Measurements from ENCODE around the gene MMP17. TPM values are rescaled to one million over a fixed set of nuclear protein-coding genes. Genes with fewer than 3 reads are reported as not detected.

Gene MMP17
- total and polyA plus RNA-seq, 2 of the 4 experiments (the other 2 are of a cell fraction), result 1.4 to 11.8 TPM

DNA sequence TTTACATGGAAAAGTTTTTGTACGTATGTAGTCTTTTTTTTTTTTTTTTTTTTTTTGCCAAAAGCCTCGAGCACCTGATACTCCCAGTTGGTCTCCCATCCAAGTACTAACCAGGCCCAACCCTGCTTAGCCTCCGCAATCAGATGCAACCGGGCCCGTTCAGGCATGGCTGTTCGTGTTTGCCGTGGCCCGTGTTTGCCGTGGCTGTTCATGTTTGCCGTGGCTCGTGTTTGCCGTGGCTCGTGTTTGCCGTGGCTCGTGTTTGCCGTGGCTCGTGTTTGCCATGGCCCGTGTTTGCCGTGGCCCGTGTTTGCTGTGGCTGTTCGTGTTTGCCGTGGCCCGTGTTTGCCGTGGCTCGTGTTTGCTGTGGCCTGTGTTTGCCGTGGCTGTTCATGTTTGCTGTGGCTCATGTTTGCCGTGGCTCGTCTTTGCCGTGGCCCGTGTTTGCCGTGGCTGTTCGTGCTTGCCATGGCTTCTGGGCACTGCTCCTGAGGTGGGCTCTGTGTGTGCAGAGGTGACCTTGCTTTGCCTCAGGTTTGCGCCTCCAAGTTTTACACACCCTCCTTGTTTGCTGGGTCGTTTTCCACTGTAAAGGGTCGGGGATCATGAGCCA lies 26.8 kb upstream of the MMP17 start:
- Histone ChIP-seq H3K18ac (ENCODE audit: low read depth, low read length) (no peak overlapping the region), H4K20me1 (ENCODE audit: insufficient read depth, low read length) (no peaks in the 10 kb centered on the region), H3K4me2 (ENCODE audit: low read depth, low read length) (no peak overlapping the region), H3K79me1 (ENCODE audit: low read depth in 1 of 2, low read length in 2 of 2) (peaks cover 0 to 2% of the 10 kb centered on the region in 2 experiments; a peak in 1 of 4 replicates), H3K56ac (ENCODE audit: extremely low read depth, insufficient read depth, low read length) (no peak overlapping the region), H3K4ac (ENCODE audit: low read depth, low read length) (no peak overlapping the region), H3K23ac (ENCODE audit: low read depth, low read length) (no peak overlapping the region), H2BK5ac (ENCODE audit: low read depth, low read length, poor library complexity, severe bottlenecking) (no peak overlapping the region), H3K27me3 (ENCODE audit: control insufficient read depth, insufficient read depth, low read length) (no peaks in the 10 kb centered on the region), H4K5ac (ENCODE audit: low read depth, low read length) (no peak overlapping the region), H4K8ac (ENCODE audit: low read depth in 2 of 2, low read length in 2 of 2) (no peak overlapping the region), H3K36me3 (ENCODE audit: control insufficient read depth, insufficient read depth, low read length) (peaks cover 31% of the 10 kb centered on the region), H3K9ac (ENCODE audit: low read depth, low read length) (no peak overlapping the region), H2BK15ac (ENCODE audit: low read depth, low read length) (no peak overlapping the region), H2AK9ac (replicated peaks; ENCODE audit: low read depth, low read length, poor library complexity) (no peak overlapping the region), H3K9me1 (ENCODE audit: insufficient read depth, low read length) (peaks cover 3% of the 10 kb centered on the region; the same call in 1 of the 2 replicates), H3K14ac (replicated peaks; ENCODE audit: low read depth, low read length) (no peak overlapping the region), H3K4me1 (ENCODE audit: control insufficient read depth, insufficient read depth, low read length) (peaks cover 4% of the 10 kb centered on the region; the same call in 1 of the 2 replicates), H3K27ac (ENCODE audit: insufficient read depth, low read length) (no peak overlapping the region), H4K91ac (ENCODE audit: insufficient read depth, low read depth, low read length) (no peak overlapping the region), H2BK20ac (ENCODE audit: low read depth, low read length) (no peak overlapping the region), H2AK5ac (ENCODE audit: low read depth, low read length) (no peak overlapping the region), H3K4me3 (ENCODE audit: insufficient read depth, low read depth, low read length) (no peak overlapping the region), H3K9me3 (ENCODE audit: control insufficient read depth, insufficient read depth, low read length) (no peaks in the 10 kb centered on the region), H2AFZ (replicated peaks; ENCODE audit: low read length, poor library complexity) (peak overlapping the region; percentile 32), H2BK120ac (ENCODE audit: low read depth, low read length) (no peak overlapping the region)
- ChIA-PET POLR2A (ENCODE audit: unreplicated experiment) (no interaction called here), CTCF (no interaction called here)
- in situ Hi-C loops (cut with MboI; ENCODE audit: low sequenced_read_pairs) (no loop called here), intact Hi-C loops (cut with micrococcal nuclease) (no loop called here), dilution Hi-C loops (cut with HindIII; ENCODE audit: low sequenced_read_pairs, unreplicated experiment) (no loop called here)
- 79% methylated on average over 15 of the region's 35 CpGs; no CpG with 5 or more reads in 1 of the 2 experiments for WGBS, 2 experiments (ENCODE audit: extremely low coverage in 2 of 2, insufficient read length in 1 of 2)
- BruUV-seq (replicated peaks), result no TSS peak
- TF ChIP-seq POLR2A (IDR thresholded peaks at IDR 0.05; ENCODE audit: low read depth, low read length) (no peak), CEBPB (IDR thresholded peaks at IDR 0.05; ENCODE audit: low read depth, low read length) (no peak), CHD1 (IDR thresholded peaks at IDR 0.05; ENCODE audit: low read depth, low read length) (no peak), MXI1 (IDR thresholded peaks at IDR 0.05; ENCODE audit: borderline replicate concordance, low read depth, low read length) (no peak), RAD21 (IDR thresholded peaks at IDR 0.05; ENCODE audit: low read length) (no peak), BHLHE40 (IDR thresholded peaks at IDR 0.05; ENCODE audit: low read depth, low read length) (no peak), MAFK (IDR thresholded peaks at IDR 0.05; ENCODE audit: low read depth, low read length) (no peak), NFE2L2 (IDR thresholded peaks at IDR 0.05; ENCODE audit: low read depth, low read length) (no peak), RFX5 (IDR thresholded peaks at IDR 0.05; ENCODE audit: low read depth, low read length) (no peak), RCOR1 (IDR thresholded peaks at IDR 0.05; ENCODE audit: insufficient replicate concordance, low read length) (no peak), FOS (IDR thresholded peaks at IDR 0.05; ENCODE audit: low read depth, low read length) (no peak)
- TF ChIP-seq, protein P1, sequence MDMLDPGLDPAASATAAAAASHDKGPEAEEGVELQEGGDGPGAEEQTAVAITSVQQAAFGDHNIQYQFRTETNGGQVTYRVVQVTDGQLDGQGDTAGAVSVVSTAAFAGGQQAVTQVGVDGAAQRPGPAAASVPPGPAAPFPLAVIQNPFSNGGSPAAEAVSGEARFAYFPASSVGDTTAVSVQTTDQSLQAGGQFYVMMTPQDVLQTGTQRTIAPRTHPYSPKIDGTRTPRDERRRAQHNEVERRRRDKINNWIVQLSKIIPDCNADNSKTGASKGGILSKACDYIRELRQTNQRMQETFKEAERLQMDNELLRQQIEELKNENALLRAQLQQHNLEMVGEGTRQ (IDR thresholded peaks at IDR 0.05; ENCODE audit: low read depth, low read length), result no peak
- TF ChIP-seq, protein P2, sequence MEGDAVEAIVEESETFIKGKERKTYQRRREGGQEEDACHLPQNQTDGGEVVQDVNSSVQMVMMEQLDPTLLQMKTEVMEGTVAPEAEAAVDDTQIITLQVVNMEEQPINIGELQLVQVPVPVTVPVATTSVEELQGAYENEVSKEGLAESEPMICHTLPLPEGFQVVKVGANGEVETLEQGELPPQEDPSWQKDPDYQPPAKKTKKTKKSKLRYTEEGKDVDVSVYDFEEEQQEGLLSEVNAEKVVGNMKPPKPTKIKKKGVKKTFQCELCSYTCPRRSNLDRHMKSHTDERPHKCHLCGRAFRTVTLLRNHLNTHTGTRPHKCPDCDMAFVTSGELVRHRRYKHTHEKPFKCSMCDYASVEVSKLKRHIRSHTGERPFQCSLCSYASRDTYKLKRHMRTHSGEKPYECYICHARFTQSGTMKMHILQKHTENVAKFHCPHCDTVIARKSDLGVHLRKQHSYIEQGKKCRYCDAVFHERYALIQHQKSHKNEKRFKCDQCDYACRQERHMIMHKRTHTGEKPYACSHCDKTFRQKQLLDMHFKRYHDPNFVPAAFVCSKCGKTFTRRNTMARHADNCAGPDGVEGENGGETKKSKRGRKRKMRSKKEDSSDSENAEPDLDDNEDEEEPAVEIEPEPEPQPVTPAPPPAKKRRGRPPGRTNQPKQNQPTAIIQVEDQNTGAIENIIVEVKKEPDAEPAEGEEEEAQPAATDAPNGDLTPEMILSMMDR (conservative IDR thresholded peaks at IDR 0.05; ENCODE audit: low read depth, low read length), result no peak
- TF ChIP-seq, protein P3, sequence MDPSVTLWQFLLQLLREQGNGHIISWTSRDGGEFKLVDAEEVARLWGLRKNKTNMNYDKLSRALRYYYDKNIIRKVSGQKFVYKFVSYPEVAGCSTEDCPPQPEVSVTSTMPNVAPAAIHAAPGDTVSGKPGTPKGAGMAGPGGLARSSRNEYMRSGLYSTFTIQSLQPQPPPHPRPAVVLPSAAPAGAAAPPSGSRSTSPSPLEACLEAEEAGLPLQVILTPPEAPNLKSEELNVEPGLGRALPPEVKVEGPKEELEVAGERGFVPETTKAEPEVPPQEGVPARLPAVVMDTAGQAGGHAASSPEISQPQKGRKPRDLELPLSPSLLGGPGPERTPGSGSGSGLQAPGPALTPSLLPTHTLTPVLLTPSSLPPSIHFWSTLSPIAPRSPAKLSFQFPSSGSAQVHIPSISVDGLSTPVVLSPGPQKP (IDR thresholded peaks at IDR 0.05; ENCODE audit: borderline replicate concordance, low read depth, low read length), result no peak
- DNase-seq, result no peak
- no peak for ATAC-seq (ENCODE audit: low read depth)
